Fibroblast of lung (primary cell): ENCODE data around the gene KLRG1.

Source experiments
- EZH2 ChIP-seq: IDR thresholded peaks from 2 replicates; pipeline ENCODE4 v1.5.1; 2012; ENCODE audit warnings: low read length, control low read depth, mild to moderate bottlenecking; ENCODE audit errors: missing control alignments
- TF ChIP-seq, protein P1 (sequence below), 2 donors: IDR thresholded peaks in 1 of 2; conservative IDR thresholded peaks in 1 of 2; 1 replicate in 1 of 2; 2 replicates in 1 of 2; pipeline ENCODE4 v1.5.1; 2011 to 2012; ENCODE audit warnings: low read length in 2 of 2, control low read depth in 1 of 2, inconsistent platforms in 1 of 2, low read depth in 1 of 2, mild to moderate bottlenecking in 1 of 2

DNA sequence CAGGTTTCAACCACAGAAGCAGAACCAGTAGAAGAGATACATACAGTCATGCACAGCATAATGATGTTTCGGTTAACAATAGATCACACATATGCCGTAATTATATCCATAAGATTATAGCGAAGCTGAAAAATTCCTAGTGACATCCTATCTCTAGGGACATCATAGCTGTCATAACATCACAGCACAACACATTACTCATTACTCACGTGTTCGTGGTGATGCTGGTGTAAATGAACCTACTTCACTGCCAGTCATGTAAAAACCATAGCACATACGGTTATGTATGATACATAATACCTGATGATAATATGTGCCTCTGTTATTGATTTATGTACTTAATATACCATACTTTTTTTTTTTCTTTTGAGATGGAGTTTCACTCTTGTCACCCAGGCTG is 44.7 kb downstream of the KLRG1 start:
- TF ChIP-seq, protein P1, sequence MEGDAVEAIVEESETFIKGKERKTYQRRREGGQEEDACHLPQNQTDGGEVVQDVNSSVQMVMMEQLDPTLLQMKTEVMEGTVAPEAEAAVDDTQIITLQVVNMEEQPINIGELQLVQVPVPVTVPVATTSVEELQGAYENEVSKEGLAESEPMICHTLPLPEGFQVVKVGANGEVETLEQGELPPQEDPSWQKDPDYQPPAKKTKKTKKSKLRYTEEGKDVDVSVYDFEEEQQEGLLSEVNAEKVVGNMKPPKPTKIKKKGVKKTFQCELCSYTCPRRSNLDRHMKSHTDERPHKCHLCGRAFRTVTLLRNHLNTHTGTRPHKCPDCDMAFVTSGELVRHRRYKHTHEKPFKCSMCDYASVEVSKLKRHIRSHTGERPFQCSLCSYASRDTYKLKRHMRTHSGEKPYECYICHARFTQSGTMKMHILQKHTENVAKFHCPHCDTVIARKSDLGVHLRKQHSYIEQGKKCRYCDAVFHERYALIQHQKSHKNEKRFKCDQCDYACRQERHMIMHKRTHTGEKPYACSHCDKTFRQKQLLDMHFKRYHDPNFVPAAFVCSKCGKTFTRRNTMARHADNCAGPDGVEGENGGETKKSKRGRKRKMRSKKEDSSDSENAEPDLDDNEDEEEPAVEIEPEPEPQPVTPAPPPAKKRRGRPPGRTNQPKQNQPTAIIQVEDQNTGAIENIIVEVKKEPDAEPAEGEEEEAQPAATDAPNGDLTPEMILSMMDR (conservative IDR thresholded peaks at IDR 0.05 in 1 of 2, IDR thresholded peaks at IDR 0.05 in 1 of 2; ENCODE audit: low read depth in 1 of 2, low read length in 2 of 2): no peak
- TF ChIP-seq EZH2: no peak
